AG09319 (cell line): Measurements from ENCODE around the gene MCF2.

ENCODE experiments used
- DNase-seq: peaks from one replicate; pipeline ENCODE4 v3.0.0-alpha.2; 2010; ENCODE audit warnings: low read depth; ENCODE audit errors: extremely low read depth
- TF ChIP-seq, protein P1 (sequence below): IDR thresholded peaks from 2 replicates; pipeline ENCODE4 v1.5.1; 2011; ENCODE audit warnings: low read depth, mild to moderate bottlenecking, inconsistent platforms, low read length, moderate library complexity

MCF2 gene

DNA sequence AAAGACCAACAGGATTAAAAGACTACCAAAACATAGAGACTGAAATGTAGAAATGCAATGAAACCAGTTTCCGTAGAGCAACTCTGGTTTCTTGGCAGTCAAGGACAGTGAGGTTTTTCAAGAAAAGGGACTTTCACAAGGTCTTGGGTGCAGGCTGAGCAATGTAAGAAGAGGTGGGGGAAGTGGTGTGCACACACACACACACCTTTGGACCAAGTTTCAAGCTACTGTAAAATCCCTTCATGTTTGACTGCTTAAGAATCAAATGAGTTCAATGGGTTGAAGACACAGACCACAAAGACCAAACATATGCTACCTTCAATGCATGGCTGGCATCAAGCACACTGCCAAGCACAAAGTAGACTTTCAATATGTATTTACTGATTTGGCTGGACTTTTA is 17.8 kb upstream of the MCF2 start:
- no peak for DNase-seq
- TF ChIP-seq, protein P1, sequence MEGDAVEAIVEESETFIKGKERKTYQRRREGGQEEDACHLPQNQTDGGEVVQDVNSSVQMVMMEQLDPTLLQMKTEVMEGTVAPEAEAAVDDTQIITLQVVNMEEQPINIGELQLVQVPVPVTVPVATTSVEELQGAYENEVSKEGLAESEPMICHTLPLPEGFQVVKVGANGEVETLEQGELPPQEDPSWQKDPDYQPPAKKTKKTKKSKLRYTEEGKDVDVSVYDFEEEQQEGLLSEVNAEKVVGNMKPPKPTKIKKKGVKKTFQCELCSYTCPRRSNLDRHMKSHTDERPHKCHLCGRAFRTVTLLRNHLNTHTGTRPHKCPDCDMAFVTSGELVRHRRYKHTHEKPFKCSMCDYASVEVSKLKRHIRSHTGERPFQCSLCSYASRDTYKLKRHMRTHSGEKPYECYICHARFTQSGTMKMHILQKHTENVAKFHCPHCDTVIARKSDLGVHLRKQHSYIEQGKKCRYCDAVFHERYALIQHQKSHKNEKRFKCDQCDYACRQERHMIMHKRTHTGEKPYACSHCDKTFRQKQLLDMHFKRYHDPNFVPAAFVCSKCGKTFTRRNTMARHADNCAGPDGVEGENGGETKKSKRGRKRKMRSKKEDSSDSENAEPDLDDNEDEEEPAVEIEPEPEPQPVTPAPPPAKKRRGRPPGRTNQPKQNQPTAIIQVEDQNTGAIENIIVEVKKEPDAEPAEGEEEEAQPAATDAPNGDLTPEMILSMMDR, result no peak

DNA sequence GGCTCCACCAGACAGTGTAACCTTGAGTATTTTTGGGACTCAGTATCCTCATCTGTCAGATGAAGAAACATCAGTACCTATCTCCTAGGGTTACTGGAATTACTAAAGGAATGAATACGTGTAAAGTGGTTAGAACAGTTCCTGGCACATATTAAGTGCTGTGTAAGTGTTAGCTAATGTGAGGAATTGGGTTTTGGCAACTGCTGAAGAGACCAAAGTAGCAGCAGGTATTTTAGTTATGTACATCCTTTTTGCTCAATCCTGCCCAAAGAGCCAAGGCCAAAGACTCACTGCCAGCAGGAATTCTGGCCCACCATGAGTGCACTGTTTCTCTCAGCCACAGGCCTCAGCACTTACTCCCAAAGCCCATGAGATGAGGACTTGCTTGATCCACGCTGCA is 16.7 kb upstream of the MCF2 start:
- DNase-seq, result no peak
- TF ChIP-seq, protein P1, result no peak

DNA sequence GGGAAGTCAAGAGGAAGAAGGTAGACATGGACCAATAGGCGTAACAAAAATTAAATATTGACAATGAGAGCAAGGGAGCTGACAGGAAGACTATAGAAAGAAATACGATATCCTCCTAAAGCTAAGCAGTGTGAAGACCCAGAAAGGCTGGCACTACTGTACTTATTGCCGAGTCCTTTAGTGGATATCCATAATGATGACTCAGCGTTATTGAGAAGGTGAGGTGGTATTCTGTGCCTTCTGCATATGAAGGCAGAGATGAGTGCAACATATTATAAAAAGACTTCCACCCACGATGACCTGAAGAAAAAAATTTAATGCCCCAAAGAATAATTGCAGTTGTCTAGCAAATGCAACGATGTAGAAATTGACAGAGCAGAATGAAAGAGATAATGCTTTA is 13.0 kb upstream of the MCF2 start:
- TF ChIP-seq, protein P1, result no peak
- DNase-seq, result no peak

DNA sequence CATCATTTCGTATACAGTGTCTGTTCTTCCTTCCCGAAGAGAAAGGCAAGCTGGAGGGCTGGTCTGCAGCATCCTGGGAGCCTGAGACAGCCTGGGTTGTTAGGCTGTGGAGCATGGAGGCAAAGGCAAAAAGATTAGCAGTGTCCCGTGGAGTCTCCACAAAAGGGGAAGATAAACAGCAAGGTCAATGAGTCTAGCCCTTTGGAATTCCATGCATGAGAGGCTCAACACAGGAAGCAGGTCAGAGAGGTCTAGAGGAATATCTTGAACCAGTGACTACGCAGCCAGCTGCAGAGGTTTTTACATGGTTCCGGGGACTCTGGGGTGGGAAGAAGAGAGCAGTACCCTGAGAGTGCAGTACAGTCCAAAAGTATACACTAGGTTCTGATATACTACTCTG is 12.2 kb upstream of the MCF2 start:
- TF ChIP-seq, protein P1, result no peak
- DNase-seq, result no peak

DNA sequence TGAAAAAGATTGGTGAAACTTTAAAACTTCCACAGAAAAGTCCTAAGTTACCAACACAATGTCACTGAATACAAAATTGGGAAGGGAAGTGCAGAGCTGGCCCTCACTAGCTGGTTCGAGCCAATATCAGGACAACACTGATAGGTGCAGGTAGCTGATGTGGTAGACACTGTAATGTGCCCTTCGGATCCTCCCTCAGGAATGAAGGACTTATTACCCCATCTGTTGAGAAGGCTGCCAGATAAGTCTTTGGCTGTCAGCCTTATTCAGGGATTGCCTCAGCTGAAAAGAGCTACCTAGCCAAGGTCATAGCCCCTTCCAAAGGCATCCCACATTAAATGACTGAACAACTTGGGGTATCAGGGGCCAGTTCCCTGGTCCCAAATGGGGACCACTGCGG is 5.3 kb downstream of the MCF2 start:
- no peak for DNase-seq
- TF ChIP-seq, protein P1, result no peak

DNA sequence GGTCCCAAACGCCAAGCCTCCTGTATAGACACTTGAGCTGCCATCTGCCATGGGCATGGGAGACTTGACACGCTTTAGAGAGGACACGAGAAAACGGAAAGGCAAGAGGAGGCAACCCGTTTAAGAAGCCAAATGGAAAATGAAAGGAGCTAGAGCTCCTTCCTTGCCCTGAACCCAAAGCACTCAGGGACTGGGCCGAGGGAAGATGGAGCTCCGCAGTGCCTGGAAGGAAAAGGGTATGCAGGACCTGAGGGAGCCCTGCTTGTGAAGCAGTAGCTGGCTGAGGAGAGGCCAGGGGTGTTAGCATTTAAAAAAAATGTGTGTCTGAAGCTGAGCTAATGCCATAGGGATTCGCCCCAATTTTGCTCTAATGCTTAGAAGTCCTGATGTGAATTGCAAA is 15.1 kb downstream of the MCF2 start:
- TF ChIP-seq, protein P1, result no peak
- DNase-seq, result no peak

DNA sequence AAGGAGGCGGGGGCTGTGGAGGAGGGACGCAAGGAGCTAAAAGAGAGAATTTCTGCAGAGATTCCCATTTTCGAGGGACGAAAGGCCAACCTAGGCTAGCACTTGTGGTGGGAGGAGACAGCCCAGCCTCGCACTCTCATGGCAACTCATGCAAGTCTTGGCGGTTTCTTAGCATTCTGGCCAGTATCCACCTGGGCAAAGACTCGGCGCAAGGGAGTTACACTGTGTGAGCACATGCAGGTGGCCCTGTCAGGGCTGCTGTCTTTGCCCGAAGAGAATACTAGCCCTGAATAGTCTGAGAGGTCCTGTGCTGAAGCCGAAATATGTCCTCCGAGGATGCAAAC is 15.5 kb downstream of the MCF2 start:
- TF ChIP-seq, protein P1, result no peak
- DNase-seq, result no peak
